SK-N-SH treated with all-trans-retinoic acid at 6 μM for 48 hours (cell line): ENCODE data around the gene TBX1.

Experiments used
- CSDC2 ChIP-seq: fragments of 250-450 bp; sonication (Bioruptor Pico); IDR thresholded peaks from 2 replicates; pipeline ENCODE4 v1.5.0; 2020; ENCODE audit warnings: mild to moderate bottlenecking, moderate library complexity
- SNAI2 ChIP-seq: fragments of 250-450 bp; sonication (Bioruptor Pico); IDR thresholded peaks from 2 replicates; pipeline ENCODE4 v1.5.0; 2020; ENCODE audit warnings: mild to moderate bottlenecking, moderate library complexity
- TF ChIP-seq, protein P1 (sequence below): fragments of 250-450 bp; sonication (Bioruptor Pico); IDR thresholded peaks from 2 replicates; pipeline ENCODE4 v1.8.0; 2020; ENCODE audit warnings: mild to moderate bottlenecking, moderate library complexity, borderline replicate concordance
- TF ChIP-seq, protein P2 (sequence below): fragments of 250-450 bp; sonication (Bioruptor Pico); IDR thresholded peaks from 2 replicates; pipeline ENCODE4 v1.8.0; 2021; ENCODE audit warnings: low read depth, mild to moderate bottlenecking, moderate library complexity, borderline replicate concordance

GRCh38 chr22:19733755-19734154 is 26.8 kb upstream of the TBX1 start:
- TF ChIP-seq, protein P1, sequence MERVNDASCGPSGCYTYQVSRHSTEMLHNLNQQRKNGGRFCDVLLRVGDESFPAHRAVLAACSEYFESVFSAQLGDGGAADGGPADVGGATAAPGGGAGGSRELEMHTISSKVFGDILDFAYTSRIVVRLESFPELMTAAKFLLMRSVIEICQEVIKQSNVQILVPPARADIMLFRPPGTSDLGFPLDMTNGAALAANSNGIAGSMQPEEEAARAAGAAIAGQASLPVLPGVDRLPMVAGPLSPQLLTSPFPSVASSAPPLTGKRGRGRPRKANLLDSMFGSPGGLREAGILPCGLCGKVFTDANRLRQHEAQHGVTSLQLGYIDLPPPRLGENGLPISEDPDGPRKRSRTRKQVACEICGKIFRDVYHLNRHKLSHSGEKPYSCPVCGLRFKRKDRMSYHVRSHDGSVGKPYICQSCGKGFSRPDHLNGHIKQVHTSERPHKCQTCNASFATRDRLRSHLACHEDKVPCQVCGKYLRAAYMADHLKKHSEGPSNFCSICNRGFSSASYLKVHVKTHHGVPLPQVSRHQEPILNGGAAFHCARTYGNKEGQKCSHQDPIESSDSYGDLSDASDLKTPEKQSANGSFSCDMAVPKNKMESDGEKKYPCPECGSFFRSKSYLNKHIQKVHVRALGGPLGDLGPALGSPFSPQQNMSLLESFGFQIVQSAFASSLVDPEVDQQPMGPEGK (CRISPR knock-in tag), result no peak
- no peak for TF ChIP-seq CSDC2 (CRISPR knock-in tag)
- TF ChIP-seq, protein P2, sequence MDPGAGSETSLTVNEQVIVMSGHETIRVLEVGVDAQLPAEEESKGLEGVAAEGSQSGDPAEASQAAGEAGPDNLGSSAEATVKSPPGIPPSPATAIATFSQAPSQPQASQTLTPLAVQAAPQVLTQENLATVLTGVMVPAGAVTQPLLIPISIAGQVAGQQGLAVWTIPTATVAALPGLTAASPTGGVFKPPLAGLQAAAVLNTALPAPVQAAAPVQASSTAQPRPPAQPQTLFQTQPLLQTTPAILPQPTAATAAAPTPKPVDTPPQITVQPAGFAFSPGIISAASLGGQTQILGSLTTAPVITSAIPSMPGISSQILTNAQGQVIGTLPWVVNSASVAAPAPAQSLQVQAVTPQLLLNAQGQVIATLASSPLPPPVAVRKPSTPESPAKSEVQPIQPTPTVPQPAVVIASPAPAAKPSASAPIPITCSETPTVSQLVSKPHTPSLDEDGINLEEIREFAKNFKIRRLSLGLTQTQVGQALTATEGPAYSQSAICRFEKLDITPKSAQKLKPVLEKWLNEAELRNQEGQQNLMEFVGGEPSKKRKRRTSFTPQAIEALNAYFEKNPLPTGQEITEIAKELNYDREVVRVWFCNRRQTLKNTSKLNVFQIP, result no peak
- TF ChIP-seq SNAI2 (CRISPR knock-in tag), result no peak
